Smooth muscle cell (in vitro differentiated cells): ENCODE data around the gene ITIH4. TPM values are rescaled to one million over a fixed set of nuclear protein-coding genes. Genes with fewer than 3 reads are reported as not detected.

Experiments used
- DNase-seq: peaks from one replicate; lab custom pipeline; 2025; ENCODE audit not compliant: unreplicated experiment; lab: John Stamatoyannopoulos, UW
- H2AFZ ChIP-seq: fragments of 200-600 bp; sonication (generic); 2 replicates; pipeline ENCODE4 v1.6.0; 2016; ENCODE audit warnings: antibody characterized with exemption, low read depth, mild to moderate bottlenecking
- H3F3A ChIP-seq: fragments of 200-600 bp; sonication (generic); 2 replicates; pipeline ENCODE4 v1.6.0; 2017; ENCODE audit warnings: antibody characterized with exemption, low read depth
- H3K27ac ChIP-seq: fragments of 200-600 bp; sonication (generic); 2 replicates; pipeline ENCODE4 v1.5.1; 2016; ENCODE audit warnings: low read depth, mild to moderate bottlenecking
- H3K27me3 ChIP-seq: fragments of 200-600 bp; sonication (generic); 2 replicates; pipeline ENCODE4 v1.6.1; 2016; ENCODE audit warnings: low read depth, mild to moderate bottlenecking
- H3K36me3 ChIP-seq: fragments of 200-600 bp; sonication (generic); 2 replicates; pipeline ENCODE4 v1.5.1; 2016; ENCODE audit warnings: low read depth
- H3K4me1 ChIP-seq: fragments of 200-600 bp; sonication (generic); 2 replicates; pipeline ENCODE4 v1.5.1; 2016; ENCODE audit warnings: low read depth
- H3K4me2 ChIP-seq: fragments of 200-600 bp; sonication (generic); 2 replicates; pipeline ENCODE4 v1.6.0; 2016; ENCODE audit warnings: mild to moderate bottlenecking
- H3K4me3 ChIP-seq: fragments of 200-600 bp; sonication (generic); 2 replicates; pipeline ENCODE4 v1.5.1; 2016; ENCODE audit warnings: mild to moderate bottlenecking
- H3K79me2 ChIP-seq: fragments of 200-600 bp; sonication (generic); 2 replicates; pipeline ENCODE4 v1.6.0; 2016; ENCODE audit warnings: low read depth, mild to moderate bottlenecking
- H3K9ac ChIP-seq: fragments of 200-600 bp; sonication (generic); 2 replicates; pipeline ENCODE4 v1.6.0; 2016; ENCODE audit warnings: low read depth
- H3K9me3 ChIP-seq: fragments of 200-600 bp; sonication (generic); replicated peaks from 2 replicates; pipeline ENCODE4 v1.5.1; 2016; ENCODE audit warnings: low read depth
- H4K20me1 ChIP-seq: fragments of 200-600 bp; sonication (generic); 2 replicates; pipeline ENCODE4 v1.6.0; 2016; ENCODE audit warnings: low read depth
- CTCF ChIP-seq: fragments of 200-600 bp; sonication (generic); IDR thresholded peaks from 2 replicates; pipeline ENCODE4 v1.5.1; 2017; ENCODE audit warnings: borderline replicate concordance, mild to moderate bottlenecking, antibody characterized with exemption; ENCODE audit not compliant: insufficient read depth, poor library complexity, severe bottlenecking
- WGBS: methylation state at CpG from one replicate; pipeline ENCODE4 v1.1.7; 2016; ENCODE audit warnings: low lambda C conversion rate; 5-methylcytosine and 5-hydroxymethylcytosine counted together
- polyA plus RNA-seq: library from polyadenylated mRNA; unstranded; fragments of >200 nt; fragmentation: Nextera tagmentation; extraction: Ambion mirVana; gene quantifications from 2 replicates; pipeline ENCODE4 v1.2.1, GENCODE V29; 2016
- total RNA-seq: library from RNA; depleted of rRNA; stranded (reverse); fragments of >200 nt; gene quantifications from 2 replicates; pipeline ENCODE4 v1.2.3, GENCODE V29; 2014

ITIH4 gene
- total and polyA plus RNA-seq, 2 experiments from 2014 or later, result 1.6 TPM

DNA sequence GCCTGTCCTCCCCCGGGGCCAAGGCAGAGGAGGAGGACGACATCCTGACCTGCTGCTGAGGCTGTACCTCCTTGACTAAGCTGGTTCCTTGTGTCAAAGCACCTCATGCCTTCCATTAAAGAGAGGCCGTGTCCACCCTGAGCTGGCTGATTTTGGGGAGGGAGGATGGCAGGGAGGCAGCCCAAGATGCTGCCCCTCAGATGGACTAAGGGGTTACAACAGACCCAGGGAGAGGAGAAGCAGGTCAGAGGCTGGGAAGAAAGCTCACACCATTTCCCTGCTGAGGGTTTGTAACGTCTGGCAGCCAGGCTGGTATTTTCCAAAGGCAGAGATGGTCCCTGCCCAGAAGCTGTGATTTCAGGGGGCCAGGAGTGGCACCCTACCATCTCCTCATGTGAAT lies 38.5 kb downstream of the ITIH4 start:
- Histone ChIP-seq H3K9me3 (no peaks in the 10 kb centered on the region), H3K27ac (no peak overlapping the region), H3K27me3 (no peaks in the 10 kb centered on the region), H3K36me3 (no peaks in the 10 kb centered on the region), H4K20me1 (no peaks in the 10 kb centered on the region), H2AFZ (no peak overlapping the region), H3K9ac (no peak overlapping the region), H3K4me1 (no peaks in the 10 kb centered on the region), H3K4me2 (no peak overlapping the region), H3F3A (no peaks in the 10 kb centered on the region), H3K4me3 (no peak overlapping the region), H3K79me2 (no peaks in the 10 kb centered on the region)
- WGBS, result 88% methylated on average over 4 of the region's 4 CpGs
- no peak for TF ChIP-seq CTCF
- DNase-seq, result no peak

DNA sequence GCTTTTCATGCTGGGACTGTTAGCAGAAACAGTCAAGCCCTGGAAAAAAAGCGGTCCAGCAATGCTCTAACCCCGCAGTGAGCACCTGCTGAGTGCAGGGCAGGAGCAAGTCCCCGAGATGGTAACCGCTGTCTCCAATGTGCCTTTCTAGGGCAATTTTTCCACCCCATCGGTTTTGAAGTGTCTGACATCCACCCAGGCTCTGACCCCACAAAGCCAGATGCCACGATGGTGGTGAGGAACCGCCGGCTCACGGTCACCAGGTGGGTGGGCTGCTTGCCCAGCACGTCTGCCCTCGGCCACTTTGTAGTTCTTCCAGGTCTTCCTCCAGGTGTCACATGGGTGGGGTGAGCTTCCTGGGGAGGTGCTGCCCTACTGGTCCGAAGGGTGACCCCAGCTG lies 39.1 kb downstream of the ITIH4 start:
- Histone ChIP-seq H3K79me2 (no peaks in the 10 kb centered on the region), H4K20me1 (no peaks in the 10 kb centered on the region), H3K27ac (no peak overlapping the region), H3K36me3 (no peaks in the 10 kb centered on the region), H3K27me3 (no peaks in the 10 kb centered on the region), H3K9me3 (no peaks in the 10 kb centered on the region), H3K4me2 (no peak overlapping the region), H3K9ac (no peak overlapping the region), H3F3A (no peaks in the 10 kb centered on the region), H3K4me3 (no peak overlapping the region), H2AFZ (no peak overlapping the region), H3K4me1 (no peaks in the 10 kb centered on the region)
- DNase-seq, result no peak
- TF ChIP-seq CTCF, result no peak
- WGBS, result 86% methylated on average over 12 of the region's 12 CpGs

DNA sequence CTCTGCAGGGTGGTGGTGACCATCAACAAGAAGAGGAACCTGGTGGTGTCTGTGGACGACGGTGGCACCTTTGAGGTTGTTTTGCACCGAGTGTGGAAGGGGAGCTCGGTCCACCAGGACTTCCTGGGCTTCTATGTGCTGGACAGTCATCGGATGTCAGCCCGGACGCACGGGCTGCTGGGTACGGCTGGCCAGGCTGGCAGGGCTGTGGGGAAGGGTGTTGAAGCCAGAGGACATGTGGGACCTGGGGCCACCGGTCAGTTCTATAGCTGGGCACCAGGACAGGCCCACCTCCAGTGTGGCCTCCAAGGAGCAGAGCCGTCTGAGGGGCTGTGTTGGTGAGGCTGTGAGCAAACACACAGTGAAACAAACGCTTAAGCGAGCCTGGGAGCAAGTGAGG lies 39.7 kb downstream of the ITIH4 start:
- Histone ChIP-seq H3K9me3 (no peaks in the 10 kb centered on the region), H3K9ac (no peak overlapping the region), H3K36me3 (no peaks in the 10 kb centered on the region), H3K4me1 (no peaks in the 10 kb centered on the region), H2AFZ (no peak overlapping the region), H3K79me2 (no peaks in the 10 kb centered on the region), H3K27me3 (no peaks in the 10 kb centered on the region), H3K4me3 (no peak overlapping the region), H3K4me2 (no peak overlapping the region), H3F3A (no peaks in the 10 kb centered on the region), H4K20me1 (no peaks in the 10 kb centered on the region), H3K27ac (no peak overlapping the region)
- WGBS, result 97% methylated on average over 13 of the region's 13 CpGs
- DNase-seq, result no peak
- TF ChIP-seq CTCF, result no peak

DNA sequence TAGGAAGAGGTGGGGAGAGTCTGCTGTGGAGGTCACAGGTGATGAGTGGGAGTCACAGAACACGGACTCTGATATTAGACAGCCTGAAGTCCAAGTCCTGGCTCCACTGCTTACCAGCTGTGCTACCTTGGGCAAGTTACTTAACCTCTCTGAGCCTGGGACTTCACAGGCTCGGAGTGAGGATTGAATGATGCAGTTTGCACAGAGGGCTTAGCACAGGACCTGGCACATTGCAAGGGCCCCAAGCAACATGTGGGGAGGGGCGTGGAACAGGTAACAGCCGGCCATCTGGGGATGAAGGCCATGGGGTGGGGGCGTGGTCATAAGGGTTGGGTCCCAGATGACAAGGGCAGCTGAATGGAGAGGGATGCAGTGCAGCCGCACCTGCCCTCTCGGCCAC lies 40.1 kb downstream of the ITIH4 start:
- H3K27ac ChIP-seq, result no peak overlapping the region
- no peaks in the 10 kb centered on the region for H3K79me2 ChIP-seq
- no peak overlapping the region for H3K9ac ChIP-seq
- H3K36me3 ChIP-seq, result no peaks in the 10 kb centered on the region
- no peak overlapping the region for H2AFZ ChIP-seq
- no peak for DNase-seq
- no peak overlapping the region for H3K4me3 ChIP-seq
- no peaks in the 10 kb centered on the region for H3K27me3 ChIP-seq
- H4K20me1 ChIP-seq, result no peaks in the 10 kb centered on the region
- TF ChIP-seq CTCF, result no peak
- H3K4me2 ChIP-seq, result no peak overlapping the region
- 83% methylated on average over 7 of the region's 7 CpGs for WGBS
- H3F3A ChIP-seq, result no peaks in the 10 kb centered on the region
- no peaks in the 10 kb centered on the region for H3K4me1 ChIP-seq
- H3K9me3 ChIP-seq, result no peaks in the 10 kb centered on the region
